ENCODE measurements around the gene SH3TC1.

The SH3TC1 gene

DNA sequence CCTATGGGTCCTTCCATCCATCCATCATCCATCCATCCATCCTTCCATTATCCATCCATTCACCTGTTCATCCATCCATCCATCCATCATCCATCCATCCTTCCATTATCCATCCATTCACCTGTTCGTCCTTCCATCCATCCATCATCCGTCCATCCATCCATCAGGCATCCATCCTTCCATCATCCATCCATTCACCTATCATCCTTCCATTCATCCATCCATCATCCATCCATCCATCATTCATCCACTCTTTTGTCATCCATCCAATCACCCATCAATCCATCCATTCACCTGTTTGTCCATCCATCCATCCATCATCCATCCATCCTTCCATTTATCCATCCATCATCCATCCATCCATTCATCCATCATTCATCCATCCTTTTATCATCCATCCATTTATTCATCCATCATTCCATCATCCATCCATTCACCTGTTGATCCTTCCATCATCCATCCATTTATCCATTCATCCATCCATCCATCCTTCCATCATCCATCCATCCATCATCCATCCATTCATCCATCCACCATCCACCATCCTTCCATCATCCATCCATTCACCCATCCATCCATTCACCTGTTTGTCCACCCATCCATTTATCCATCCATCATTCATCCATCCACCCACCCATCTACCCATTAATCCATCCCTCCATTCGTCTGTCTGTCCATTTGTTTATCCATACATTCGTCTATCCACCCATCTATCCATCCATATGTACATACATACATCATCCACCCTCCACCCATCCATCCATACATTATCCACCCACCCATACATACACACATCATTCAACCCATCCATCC lies 34.8 kb downstream of the SH3TC1 start:
- DNase-seq: no peak

DNA sequence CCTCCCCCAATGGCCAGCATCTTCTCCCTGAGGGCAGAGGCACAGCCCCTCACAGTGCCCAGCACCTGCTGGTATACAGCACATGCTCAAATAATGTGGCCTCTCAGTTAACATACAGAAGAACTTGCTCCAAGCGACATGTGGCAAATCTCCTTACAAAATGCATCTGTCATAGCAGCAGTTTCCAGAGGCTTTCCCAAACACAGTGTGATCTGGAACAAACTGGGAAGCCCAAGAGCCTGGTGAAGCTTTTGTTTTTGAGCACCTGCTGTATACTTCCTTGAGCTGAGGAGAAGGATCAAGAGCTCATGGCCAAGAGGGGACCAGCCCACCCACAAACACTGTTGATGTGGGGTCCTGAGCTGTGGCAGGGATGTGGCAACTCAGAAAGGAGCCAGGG lies 35.6 kb downstream of the SH3TC1 start:
- no peak for DNase-seq

DNA sequence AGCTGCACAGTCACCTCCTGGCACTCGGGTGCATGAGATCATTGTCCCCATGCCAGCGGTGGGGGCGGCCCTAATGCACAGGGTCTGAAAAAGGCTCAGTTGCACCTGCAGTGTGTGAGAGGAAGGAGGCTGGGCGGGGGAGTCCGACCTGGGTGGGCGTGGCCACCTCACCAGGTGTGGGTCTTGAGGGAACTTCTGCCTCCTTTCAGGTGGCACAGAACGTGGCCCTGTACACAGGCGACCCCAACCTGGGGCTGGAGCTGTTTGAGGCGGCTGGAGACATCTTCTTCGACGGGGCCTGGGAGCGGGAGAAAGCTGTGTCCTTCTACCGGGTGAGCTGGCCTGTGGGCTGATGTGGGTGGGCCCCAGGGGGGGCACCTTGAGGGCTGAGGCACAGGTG lies 36.1 kb downstream of the SH3TC1 start:
- no peak for DNase-seq

DNA sequence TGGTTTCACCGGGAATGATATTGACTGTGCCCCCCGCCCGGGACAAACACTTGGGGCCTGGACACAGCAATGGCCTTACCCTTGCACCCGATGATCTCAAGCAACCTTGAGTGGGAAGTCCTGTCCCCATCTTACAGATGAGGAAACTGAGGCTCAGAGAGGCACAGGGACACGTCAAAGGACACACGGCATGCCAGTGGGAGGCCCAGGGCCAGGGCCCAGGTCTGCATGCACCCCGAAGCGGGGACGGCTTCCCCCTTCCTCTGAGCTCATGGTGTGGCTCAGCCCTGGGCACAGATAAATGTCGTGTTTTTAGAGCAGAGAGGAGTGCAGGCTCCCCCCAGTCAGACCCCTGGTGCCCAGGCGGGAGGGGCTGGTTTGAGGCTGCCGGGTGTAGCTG lies 36.6 kb downstream of the SH3TC1 start:
- no peak for DNase-seq

DNA sequence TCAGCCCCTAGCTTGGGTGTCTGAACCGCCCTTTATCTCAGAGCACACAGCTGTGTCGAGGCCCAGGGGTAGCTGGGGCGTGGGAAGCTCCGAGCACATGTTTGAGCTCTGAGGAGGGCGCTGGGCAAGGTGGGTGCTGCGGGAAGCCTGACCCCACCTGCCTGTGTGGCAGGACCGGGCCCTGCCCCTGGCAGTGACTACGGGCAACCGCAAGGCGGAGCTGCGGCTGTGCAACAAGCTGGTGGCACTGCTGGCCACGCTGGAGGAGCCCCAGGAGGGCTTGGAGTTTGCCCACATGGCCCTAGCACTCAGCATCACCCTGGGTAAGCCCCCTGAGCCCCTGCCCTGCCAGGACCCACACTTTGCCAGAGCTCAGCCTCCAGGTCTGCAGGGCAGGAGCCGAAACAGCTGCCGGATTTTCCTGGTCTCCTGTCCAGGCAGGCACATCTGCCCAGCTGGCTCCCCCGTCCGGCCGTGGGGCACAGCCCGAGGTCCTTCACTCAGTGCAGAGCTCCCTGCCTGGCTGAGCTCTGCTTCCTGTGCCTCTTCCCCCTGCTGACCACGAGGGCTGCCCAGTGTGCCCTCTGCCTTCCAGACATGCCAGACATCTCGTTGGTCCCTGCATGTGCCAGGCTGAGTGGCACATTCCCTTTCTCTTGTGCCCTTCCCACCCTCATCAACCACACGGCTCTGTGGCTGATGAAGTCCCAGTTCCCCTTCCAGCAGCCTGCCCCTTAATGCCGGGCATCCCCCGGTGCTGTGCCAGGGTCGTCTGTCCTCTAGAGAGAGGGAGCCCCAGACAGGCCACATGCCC lies 37.2 kb downstream of the SH3TC1 start:
- no peak for DNase-seq

DNA sequence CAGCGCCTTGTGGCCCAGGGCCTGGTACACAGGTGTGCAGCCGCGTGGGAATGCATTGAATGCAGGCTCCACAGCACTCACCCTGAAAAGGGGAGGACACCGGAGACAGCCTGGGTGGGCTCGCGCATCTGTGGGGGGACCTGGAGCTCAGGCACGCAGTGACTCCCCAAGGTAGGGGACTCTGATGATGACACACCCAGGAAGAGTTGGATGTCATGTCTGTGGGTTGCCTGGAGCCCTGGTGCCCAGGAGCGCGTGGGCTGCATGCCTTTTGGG lies 37.8 kb downstream of the SH3TC1 start:
- DNase-seq: no peak

DNA sequence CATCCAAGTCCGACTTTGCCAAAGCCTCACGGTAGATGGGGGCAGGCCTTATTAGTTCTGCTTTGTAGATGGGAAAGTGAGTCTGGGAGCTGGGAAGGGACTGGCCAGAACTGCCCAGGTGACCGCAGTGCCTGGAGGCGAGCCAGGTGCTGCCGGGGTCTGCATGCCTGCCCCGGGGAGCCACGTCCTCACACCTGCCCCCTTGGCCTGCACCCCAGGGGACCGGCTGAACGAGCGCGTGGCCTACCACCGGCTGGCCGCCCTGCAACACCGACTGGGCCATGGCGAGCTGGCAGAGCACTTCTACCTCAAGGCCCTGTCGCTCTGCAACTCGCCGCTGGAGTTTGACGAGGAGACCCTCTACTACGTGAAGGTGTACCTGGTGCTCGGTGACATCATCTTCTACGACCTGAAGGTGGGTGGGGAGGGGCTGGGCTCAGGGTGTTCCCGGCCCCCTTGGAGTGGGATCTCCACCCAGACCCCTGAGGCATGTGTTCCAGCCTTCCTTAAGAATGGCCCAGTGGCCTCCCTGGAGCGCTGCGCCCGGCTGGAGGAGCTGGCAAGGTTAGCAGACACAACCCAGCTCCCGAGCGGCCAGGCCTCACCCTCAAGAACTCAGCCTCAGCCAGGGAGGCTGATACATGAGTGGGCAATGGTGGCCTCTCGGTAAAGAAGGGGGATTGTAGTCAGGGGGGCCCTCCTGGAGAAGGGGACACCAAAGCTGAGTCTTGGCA lies 38.3 kb downstream of the SH3TC1 start:
- no peak for DNase-seq

DNA sequence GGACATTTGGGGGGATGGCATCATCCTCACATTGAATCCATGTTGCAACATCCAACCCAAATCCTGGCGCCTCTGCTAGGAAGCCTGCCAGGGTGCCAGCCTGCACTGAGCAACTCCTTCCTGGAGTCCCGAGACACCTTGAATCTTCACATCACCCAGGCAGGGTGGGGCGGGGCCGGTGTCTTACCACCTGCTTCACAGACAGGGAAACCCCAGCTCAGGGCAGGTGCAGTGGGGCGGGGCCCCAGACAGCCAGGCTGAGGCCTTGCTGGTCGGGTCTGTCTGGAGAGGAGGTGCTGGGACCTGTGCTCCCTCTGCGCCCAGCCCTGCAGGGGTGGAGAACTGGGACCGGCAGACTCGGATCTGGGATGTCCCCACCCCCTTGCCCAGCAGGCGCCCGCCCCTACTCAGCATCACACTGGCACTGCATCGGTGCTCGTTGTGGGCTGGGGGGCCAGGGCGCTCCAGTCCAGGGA lies 39.0 kb downstream of the SH3TC1 start:
- no peak for DNase-seq

DNA sequence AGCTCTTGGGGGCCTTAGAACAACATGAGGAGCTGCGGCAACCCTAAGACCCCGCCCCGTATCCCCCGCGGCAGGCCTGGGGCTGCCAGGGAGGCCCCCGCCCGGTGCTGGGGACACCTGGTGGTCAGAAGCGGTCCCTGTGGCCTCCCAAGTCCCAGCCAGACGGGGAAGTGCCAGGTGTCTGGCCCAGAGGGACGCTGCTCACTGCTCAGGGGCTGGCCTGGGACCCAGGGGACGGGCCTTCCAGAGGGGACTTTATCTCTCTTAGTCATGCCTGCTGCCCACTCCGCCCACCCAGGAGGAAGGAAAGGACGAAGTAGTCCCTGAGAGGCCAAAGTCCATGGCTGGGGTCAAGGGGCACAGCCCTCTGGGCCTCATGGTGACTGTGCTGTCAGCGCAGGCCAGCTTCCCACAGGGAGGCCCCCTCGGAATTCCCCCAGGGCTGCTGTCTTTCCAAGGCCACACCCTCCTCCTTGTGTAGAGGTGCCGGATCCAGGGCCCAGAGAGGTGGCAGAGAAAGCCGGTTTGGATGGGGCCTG lies 39.5 kb downstream of the SH3TC1 start:
- DNase-seq: no peak

DNA sequence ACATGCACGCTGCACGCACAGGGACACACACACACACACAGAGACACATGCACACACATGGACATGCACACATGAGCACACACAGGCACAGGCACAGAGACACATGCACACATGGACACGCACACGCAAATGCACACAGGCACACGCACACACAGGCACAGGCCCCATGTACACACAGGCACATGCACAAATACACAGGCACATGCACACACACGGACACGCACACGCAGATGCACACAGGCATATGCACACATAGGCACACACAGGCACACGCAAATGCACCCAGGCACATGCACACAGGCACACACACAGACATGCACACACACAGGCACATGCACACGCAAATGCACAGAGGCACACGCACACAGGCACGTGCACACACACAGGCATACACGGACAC lies 40.1 kb downstream of the SH3TC1 start:
- DNase-seq: no peak

DNA sequence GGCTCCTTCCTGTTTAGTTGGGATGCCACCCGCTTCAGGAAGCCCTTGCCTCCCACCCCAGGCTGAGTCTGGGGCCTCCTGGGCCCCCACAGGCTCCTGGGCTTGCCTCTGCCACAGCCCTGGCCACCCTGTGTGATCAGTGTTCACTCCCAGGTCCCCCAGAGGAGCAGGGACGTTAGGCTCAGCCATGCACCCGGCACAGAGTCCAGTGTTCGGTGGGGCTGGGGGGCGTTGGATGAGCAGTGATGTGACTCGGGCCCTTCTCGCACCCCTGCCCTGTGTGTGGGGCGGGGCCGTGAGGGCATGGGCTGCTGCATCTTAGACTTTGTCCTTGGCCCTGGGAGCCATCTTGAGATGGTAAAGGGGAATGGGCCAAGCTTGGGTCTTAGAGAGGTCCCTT lies 40.6 kb downstream of the SH3TC1 start:
- DNase-seq: no peak

DNA sequence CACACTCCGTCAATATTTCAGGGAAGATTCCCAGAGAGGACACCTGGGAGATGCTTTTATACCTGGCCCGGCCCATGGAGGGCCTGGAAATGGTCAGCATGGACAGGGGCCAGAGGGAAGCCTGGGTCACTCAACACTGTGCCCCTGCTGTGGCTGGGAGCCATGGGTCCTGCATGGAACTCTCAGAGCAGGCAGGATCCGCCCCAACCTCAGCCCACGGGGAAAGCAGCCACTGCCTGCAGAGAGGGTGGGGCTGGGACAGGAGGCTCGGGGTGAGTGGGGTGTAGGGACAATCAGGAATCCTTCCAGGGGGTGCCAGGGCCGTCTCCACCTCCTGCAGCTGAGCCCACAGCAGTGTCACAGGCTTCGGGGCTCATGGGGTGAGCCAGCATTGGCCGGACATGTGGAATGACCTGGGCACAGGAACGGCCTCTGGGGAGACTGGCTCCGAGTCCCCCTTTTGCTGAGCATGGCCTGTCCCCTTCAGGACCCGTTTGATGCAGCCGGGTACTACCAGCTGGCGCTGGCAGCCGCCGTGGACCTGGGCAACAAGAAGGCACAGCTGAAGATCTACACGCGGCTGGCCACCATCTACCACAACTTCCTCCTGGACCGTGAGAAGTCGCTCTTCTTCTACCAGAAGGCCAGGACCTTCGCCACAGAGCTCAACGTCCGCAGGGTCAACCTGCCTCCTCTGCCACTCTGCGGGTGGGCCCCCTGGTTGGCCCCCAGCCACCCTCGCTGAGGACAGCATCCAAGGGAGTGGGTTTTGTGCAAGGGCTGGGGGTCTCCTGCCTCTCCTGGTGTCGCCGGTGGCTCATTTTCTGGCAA lies 41.3 kb downstream of the SH3TC1 start:
- DNase-seq: no peak

DNA sequence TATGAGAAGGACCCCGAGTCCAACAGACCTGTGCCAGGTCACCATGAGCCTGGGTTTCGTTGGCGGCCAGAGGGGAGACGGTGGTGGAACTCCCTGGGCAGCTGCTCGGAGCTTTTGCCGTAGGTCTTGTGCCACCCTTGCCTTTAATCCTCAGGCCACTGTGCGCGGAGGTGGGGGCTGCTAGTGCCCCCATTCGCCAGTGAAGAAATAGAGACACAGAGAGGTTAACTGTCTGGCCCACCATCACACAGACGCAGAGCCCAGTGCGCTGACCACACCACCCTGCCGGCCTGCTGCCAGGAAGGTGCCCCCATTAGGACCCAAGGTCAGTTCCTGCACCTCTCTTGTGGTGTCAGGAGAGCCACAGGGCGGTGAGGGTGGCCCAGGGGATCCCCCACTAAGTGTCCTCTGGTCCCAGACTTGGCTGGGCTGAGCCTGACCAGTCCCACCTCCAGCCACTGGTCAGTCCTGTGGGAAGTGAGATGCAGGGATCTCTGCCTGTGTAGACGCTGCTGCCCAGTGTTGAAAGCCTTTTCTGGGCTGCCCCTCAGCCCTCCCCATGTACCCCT lies 42.2 kb downstream of the SH3TC1 start:
- no peak for DNase-seq

DNA sequence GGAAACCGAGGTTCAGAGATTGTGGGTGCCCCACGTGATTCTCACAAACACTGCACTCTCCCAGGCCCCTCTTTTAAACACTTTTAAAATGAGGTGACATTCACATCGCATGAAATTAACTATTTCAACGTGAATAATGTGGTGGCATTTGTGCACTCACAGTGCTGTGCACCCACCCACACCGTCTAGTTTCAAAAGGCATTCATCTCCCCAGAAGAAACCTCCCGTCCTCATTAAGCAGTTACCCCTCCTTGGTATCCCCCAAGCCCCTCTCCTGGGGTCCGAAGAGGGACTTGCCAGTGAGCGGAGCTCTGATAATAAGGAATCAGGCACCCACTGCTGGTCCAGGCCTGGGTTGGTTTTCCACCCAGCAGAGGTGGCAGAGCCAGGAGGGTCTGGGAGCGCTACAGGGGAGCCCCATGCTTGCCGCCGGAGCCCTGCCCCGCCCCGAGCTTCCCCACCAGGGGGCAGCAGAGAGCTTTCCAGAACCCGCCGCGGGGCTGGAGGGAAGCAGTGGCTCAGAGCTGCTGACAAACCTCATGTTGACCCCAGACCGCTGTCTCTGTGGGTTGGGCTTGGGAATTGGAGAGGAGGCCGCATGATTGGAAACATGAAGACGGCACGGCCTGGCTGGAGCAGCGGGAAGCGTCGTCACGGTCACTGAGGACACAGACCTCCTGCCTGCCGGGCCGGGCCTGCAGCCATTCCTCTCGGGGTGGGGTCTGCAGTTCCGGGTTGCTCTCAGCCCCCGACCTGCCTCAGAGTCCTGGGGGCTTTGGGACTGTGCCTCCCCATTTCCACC lies 43.0 kb downstream of the SH3TC1 start:
- peak in 1 of 2 experiments; percentile 24 for DNase-seq

DNA sequence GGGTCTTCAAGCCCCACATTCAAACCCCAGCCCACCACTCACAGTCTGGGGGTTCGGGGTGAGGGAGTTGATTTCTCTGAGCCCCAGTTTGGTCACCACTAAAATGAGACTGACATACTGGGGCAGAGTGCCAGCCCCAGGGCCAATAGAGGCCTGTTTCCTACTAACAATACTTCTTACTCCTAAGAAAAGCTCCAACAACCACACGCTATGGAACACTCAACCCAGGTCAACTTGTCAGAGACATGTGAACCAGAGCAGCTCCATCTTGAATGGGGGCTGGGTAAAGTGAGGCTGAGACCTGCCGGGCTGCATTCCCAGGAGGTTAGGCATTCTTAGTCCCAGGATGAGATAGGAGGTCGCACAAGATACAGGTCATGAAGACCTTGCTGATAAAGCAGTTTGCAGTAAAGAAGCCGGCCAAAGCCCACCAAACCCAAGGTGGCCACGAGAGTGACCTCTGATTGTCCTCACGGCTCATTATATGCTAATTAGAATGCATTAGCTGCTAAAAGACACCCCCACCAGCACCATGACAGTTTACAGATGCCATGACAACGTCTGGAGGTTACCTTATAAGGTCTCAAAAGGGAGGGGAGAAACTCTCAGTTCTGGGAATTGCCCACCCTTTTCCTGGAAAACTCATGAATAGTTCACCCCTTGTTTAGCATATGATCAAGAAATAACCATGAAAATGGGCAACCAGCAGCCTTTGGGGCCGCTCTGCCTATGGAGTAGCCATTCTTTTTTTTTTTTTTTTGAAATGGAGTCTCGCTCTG lies 43.9 kb downstream of the SH3TC1 start:
- DNase-seq: no peak

DNA sequence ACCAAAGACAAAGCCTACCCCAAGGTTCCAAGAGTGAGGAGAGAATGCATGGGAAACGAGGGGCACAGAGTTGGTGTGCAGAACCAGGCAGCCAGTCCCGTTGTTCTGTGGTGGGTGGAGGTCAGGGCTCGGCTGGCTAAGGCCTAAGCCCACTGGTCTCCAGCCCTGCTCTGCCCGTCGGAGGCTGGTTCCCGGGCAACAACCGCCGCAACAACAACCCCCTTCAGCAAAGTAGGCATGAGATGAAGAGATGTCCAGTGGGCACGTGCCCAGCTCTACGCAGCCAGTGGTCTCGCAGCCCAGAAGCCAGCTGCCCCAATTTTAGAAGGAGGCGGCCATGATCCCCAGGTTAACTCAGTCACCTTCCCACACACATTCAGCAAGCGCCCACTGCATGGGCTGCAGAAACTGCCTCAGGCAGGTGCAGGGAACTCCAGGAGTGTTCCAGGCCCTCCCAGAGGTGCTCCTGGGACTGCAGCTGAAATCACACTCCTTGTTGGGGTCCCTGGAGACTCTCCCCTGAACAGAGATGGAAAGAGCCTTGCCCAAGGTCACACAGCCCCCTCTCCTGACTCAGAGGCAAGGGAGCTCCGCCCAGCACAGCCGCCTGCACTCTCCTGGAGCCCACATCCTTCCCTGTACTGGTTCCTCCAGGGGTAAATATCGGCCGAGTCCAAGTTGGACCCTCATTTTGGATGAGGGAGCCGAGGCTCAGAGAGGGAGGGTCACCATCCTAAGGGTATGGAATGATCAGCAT lies 45.1 kb downstream of the SH3TC1 start:
- no peak for DNase-seq

DNA sequence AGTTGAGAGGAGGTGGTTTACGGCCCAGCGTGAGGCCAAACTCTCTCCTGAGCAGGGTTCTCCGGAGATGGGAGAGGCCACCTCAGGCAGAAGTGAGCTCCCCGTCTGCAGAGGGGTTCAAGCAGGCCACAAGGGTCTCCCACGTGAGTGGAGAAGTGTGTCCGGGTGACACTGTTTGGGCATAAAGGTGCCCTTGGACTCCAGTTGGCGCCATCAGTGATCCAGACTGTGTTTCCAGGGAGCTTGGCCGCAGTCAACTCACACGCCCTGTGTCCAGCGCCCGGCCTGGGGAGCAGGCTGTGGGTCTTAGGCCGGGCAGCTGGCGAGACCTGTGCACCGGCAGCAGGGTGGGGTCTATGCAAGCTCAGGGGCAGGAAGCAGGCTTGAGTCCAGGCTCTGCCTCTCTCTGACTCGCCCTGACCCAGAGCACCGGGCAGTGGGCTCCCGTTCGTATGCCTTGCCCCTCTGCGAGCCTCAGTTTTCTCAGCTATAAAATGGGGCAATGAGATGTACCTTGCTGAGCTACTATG lies 45.9 kb downstream of the SH3TC1 start:
- no peak for DNase-seq

DNA sequence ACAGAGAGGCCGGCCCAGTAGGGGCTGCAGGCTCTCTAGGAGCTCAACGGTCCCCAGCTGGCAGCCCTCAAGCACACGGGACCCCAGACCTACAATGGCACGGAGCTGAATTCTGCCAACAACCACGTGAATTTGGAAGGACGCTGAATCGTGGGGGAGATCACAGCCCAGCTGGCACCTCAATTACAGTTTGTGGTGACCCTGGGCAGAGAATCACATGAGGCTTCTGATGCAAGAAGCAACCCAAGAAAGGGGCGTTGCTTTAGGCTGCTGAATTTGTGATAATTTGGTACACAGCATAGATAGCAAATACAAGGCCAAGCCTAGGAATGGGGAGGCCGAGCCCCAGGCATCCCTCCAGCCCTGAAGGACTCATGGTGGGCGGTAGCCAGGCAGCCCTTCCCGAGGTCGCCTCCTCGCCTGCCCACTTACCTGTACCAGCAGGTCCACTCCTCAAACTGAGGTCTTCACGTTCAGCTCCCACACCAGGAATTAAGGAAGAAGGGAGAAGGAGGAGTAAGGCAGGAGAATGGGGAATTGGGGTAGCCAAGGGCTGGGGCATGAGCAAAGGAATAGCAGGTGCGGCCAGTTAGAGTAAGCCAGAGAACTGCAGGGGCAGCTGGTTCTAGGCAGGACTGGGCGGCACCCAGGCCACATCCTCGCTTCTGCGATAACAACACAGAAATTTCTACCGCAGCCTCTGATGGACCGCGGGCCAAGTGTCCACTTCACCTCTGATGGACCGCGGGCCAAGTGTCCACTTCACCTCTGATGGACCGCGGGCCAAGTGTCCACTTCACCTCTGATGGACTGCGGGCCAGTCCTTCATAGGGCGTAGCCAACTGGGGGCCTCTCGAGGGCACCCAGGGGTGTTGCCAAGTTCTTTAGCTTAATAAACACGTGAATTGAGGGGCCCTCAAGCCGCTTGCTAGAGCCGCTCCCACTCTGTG lies 47.1 kb downstream of the SH3TC1 start:
- DNase-seq: no peak
